HepG2 (cell line): ENCODE results near the gene TM9SF2. TPM values are rescaled to one million over a fixed set of nuclear protein-coding genes. Genes with fewer than 3 reads are reported as not detected.
A peak's percentile ranks its signal among the peaks of the same experiment; 100 is the strongest.

Experiments
- ADNP ChIP-seq: sonication (generic); formaldehyde crosslinking; IDR thresholded peaks from 2 replicates; pipeline ENCODE4 v1.4.0; 2020; ENCODE audit warnings: missing genetic modification reagents
- ASH2L ChIP-seq: fragments of 300-600, 200-600 bp; sonication (generic); IDR thresholded peaks from 2 replicates; pipeline ENCODE4 v1.7.0; 2017; ENCODE audit warnings: low read depth, mild to moderate bottlenecking, moderate library complexity, mixed read lengths, low read length; ENCODE audit not compliant: insufficient read length
- CENPT ChIP-seq: sonication (generic); formaldehyde crosslinking; IDR thresholded peaks from 2 replicates; pipeline ENCODE4 v1.8.0; 2022; ENCODE audit warnings: low read depth, mild to moderate bottlenecking, moderate library complexity, missing genetic modification reagents
- CREB1 ChIP-seq, 2 experiments: fragments of 450-650 bp in 1 of 2; IDR thresholded peaks; 2 replicates each; pipeline ENCODE4 v1.6.1; 2016 to 2017; ENCODE audit warnings: control low read depth in 1 of 2, mild to moderate bottlenecking in 1 of 2, missing compliant biosample characterization in 1 of 2, missing genetic modification characterization in 1 of 2
- CTCF ChIP-seq: sonication (generic); formaldehyde crosslinking; IDR thresholded peaks from 2 replicates; pipeline ENCODE4 v1.5.0; 2020; ENCODE audit warnings: mild to moderate bottlenecking, missing genetic modification reagents, moderate library complexity
- DMAP1 ChIP-seq: IDR thresholded peaks from 2 replicates; pipeline ENCODE4 v1.6.1; 2016
- ELF3 ChIP-seq: IDR thresholded peaks from 2 replicates; pipeline ENCODE4 v1.6.1; 2016; ENCODE audit warnings: missing genetic modification reagents, missing compliant biosample characterization
- HDAC2 ChIP-seq: sonication (generic); formaldehyde crosslinking; IDR thresholded peaks from 2 replicates; pipeline ENCODE4 v1.4.0; 2020; ENCODE audit warnings: missing genetic modification reagents
- KDM6A ChIP-seq: IDR thresholded peaks from 2 replicates; pipeline ENCODE4 v1.6.1; 2016; ENCODE audit warnings: low read depth
- KLF12 ChIP-seq: sonication (generic); formaldehyde crosslinking; IDR thresholded peaks from 2 replicates; pipeline ENCODE4 v1.4.0; 2020; ENCODE audit warnings: missing genetic modification reagents, borderline replicate concordance
- KLF9 ChIP-seq: IDR thresholded peaks from 2 replicates; pipeline ENCODE4 v1.6.1; 2016; ENCODE audit warnings: low read depth
- KMT2A ChIP-seq: sonication (generic); formaldehyde crosslinking; IDR thresholded peaks from 2 replicates; pipeline ENCODE4 v1.4.0; 2020; ENCODE audit warnings: missing genetic modification reagents
- NRL ChIP-seq: sonication (generic); formaldehyde crosslinking; IDR thresholded peaks from 2 replicates; pipeline ENCODE4 v1.5.0; 2020; ENCODE audit warnings: missing genetic modification reagents, mild to moderate bottlenecking, moderate library complexity, borderline replicate concordance
- PLRG1 ChIP-seq: fragments of 450-650 bp; conservative IDR thresholded peaks from 2 replicates; pipeline ENCODE4 v1.6.1; 2016
- RAD21 ChIP-seq: fragments of 450-650 bp; formaldehyde crosslinking; IDR thresholded peaks from 2 replicates; pipeline ENCODE4 v1.5.0; 2020; ENCODE audit warnings: mild to moderate bottlenecking
- RAD51 ChIP-seq: fragments of 450-650 bp; IDR thresholded peaks from 2 replicates; pipeline ENCODE4 v1.6.1; 2016; ENCODE audit warnings: borderline replicate concordance
- TRIM24 ChIP-seq: sonication (generic); formaldehyde crosslinking; IDR thresholded peaks from 2 replicates; pipeline ENCODE4 v1.8.0; 2022; ENCODE audit warnings: mild to moderate bottlenecking, missing genetic modification reagents
- ZFAT ChIP-seq: sonication (generic); formaldehyde crosslinking; conservative IDR thresholded peaks from 2 replicates; pipeline ENCODE4 v1.8.1; 2023; ENCODE audit warnings: missing genetic modification reagents, inconsistent platforms
- ZFX ChIP-seq: sonication (generic); formaldehyde crosslinking; IDR thresholded peaks from 2 replicates; pipeline ENCODE4 v1.4.0; 2020; ENCODE audit warnings: mild to moderate bottlenecking, low read depth, missing genetic modification reagents, moderate library complexity
- ZNF12 ChIP-seq: sonication (generic); formaldehyde crosslinking; IDR thresholded peaks from 2 replicates; pipeline ENCODE4 v1.5.0; 2020; ENCODE audit warnings: missing genetic modification reagents
- ZNF160 ChIP-seq: sonication (generic); formaldehyde crosslinking; IDR thresholded peaks from 2 replicates; pipeline ENCODE4 v1.8.0; 2022; ENCODE audit warnings: mild to moderate bottlenecking, inconsistent platforms, missing genetic modification reagents
- ZNF3 ChIP-seq: IDR thresholded peaks from 2 replicates; pipeline ENCODE4 v1.7.0; 2017; ENCODE audit warnings: inconsistent platforms
- ZNF343 ChIP-seq: sonication (generic); formaldehyde crosslinking; IDR thresholded peaks from 2 replicates; pipeline ENCODE4 v1.4.0; 2020; ENCODE audit warnings: mild to moderate bottlenecking, missing genetic modification reagents
- ZNF781 ChIP-seq: sonication (generic); formaldehyde crosslinking; IDR thresholded peaks from 2 replicates; pipeline ENCODE4 v1.5.1; 2020; ENCODE audit warnings: borderline replicate concordance, mild to moderate bottlenecking, missing genetic modification reagents; ENCODE audit errors: not compliant biosample characterization
- ZNF788 ChIP-seq: sonication (generic); formaldehyde crosslinking; IDR thresholded peaks from 2 replicates; pipeline ENCODE4 v1.5.0; 2020; ENCODE audit warnings: mild to moderate bottlenecking, missing genetic modification reagents, borderline replicate concordance
- ZSCAN29 ChIP-seq: sonication (generic); formaldehyde crosslinking; conservative IDR thresholded peaks from 2 replicates; pipeline ENCODE4 v1.4.0; 2020; ENCODE audit warnings: mild to moderate bottlenecking, missing genetic modification reagents
- polyA plus RNA-seq, 8 experiments: library from polyadenylated mRNA; depleted of rRNA in 3 of 8; stranded (reverse) in 7 of 8; unstranded in 1 of 8; fragments of >200 nt; fragmentation: Illumina TruSeq in 4 of 8; extraction: Trizol in 4 of 8; gene quantifications; 2 replicates each; pipeline versions ENCODE4 v1.2.1 to v1.2.3, GENCODE V29; 2011 to 2016; ENCODE audit warnings: low read depth in 4 of 8, missing spikeins in 1 of 8, mixed read lengths in 1 of 8; ENCODE audit not compliant: insufficient read depth in 1 of 8
- total RNA-seq, 5 experiments: library from RNA; depleted of rRNA; stranded (reverse); fragments of >200 nt; fragmentation: Illumina TruSeq; extraction: Trizol; gene quantifications; 2 replicates each; pipeline ENCODE4 v1.2.3, GENCODE V29; 2016; ENCODE audit warnings: low read depth in 1 of 5
- TF ChIP-seq, protein P1 (sequence below): sonication (generic); formaldehyde crosslinking; IDR thresholded peaks from 2 replicates; pipeline ENCODE4 v1.4.0; 2020; ENCODE audit warnings: mild to moderate bottlenecking, missing genetic modification reagents, borderline replicate concordance
- TF ChIP-seq, protein P2 (sequence below): sonication (generic); formaldehyde crosslinking; IDR thresholded peaks from 2 replicates; pipeline ENCODE4 v1.4.0; 2020; ENCODE audit warnings: missing genetic modification reagents, borderline replicate concordance

Gene TM9SF2
- total and polyA plus RNA-seq, 2 of the 13 experiments (the other 11 are each of a cell fraction or from before 2014, with no cell fraction given) = 94.1 to 123 TPM

DNA sequence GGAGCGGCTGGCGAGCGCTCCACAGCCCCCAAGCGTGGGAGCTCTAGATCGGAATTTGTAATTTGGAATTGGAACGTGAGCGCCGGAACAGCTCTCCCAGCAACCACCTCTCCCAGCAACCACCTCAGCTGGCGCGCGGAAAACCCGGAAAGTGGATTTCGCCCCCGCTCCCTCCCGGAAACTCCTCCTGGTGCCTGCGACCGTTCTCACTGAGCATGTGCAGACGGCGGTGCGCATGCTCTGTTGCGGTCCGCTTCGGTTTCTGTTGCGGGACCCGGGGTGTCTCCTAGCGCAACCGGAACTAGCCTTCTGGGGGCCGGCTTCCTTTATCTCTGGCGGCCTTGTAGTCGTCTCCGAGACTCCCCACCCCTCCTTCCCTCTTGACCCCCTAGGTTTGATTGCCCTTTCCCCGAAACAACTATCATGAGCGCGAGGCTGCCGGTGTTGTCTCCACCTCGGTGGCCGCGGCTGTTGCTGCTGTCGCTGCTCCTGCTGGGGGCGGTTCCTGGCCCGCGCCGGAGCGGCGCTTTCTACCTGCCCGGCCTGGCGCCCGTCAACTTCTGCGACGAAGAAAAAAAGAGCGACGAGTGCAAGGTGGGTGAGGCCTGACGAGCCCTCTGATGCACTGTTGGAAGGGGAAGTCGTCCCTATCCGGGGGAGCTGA is at the start of gene TM9SF2 (continued):
- TF ChIP-seq KLF9 (CRISPR knock-in tag) (0 out of 2 replicates have a peak, but pooled peaks have one; percentile 63), RAD21 (CRISPR knock-in tag) (peak; percentile 19; the same call in 1 of the 2 replicates), KDM6A (no peak), ZNF343 (CRISPR knock-in tag) (no peak), ZNF788 (CRISPR knock-in tag) (peak; percentile 90), ELF3 (CRISPR knock-in tag) (peak; percentile 97), TRIM24 (CRISPR knock-in tag) (no peak), DMAP1 (CRISPR knock-in tag) (peak; percentile 90), ZFAT (no peak), ZNF781 (no peak), ZSCAN29 (no peak), ZNF12 (CRISPR knock-in tag) (no peak), ZFX (CRISPR knock-in tag) (peak; percentile 89), RAD51 (no peak), KMT2A (CRISPR knock-in tag) (peak; percentile 94), ASH2L (peak; percentile 95), PLRG1 (no peak), NRL (CRISPR knock-in tag) (peak; percentile 26; the same call in 1 of the 2 replicates), ZNF160 (0 out of 2 replicates have a peak, but pooled peaks have one; percentile 34), ZNF3 (no peak), CREB1 (IDR thresholded peaks at IDR 0.05) (no peak), CREB1 (CRISPR knock-in tag; IDR thresholded peaks at IDR 0.05) (peak; percentile 27; the same call in 1 of the 2 replicates), KLF12 (CRISPR knock-in tag) (no peak; the same call in 1 of the 2 replicates), CTCF (CRISPR knock-in tag) (0 out of 2 replicates have a peak, but pooled peaks have one; percentile 7), HDAC2 (no peak), ADNP (CRISPR knock-in tag) (no peak), CENPT (CRISPR knock-in tag) (no peak)
- TF ChIP-seq, protein P1, sequence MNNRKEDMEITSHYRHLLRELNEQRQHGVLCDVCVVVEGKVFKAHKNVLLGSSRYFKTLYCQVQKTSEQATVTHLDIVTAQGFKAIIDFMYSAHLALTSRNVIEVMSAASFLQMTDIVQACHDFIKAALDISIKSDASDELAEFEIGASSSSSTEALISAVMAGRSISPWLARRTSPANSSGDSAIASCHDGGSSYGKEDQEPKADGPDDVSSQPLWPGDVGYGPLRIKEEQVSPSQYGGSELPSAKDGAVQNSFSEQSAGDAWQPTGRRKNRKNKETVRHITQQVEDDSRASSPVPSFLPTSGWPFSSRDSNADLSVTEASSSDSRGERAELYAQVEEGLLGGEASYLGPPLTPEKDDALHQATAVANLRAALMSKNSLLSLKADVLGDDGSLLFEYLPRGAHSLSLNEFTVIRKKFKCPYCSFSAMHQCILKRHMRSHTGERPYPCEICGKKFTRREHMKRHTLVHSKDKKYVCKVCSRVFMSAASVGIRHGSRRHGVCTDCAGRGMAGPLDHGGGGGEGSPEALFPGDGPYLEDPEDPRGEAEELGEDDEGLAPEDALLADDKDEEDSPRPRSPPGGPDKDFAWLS (CRISPR knock-in tag) = no peak
- TF ChIP-seq, protein P2, sequence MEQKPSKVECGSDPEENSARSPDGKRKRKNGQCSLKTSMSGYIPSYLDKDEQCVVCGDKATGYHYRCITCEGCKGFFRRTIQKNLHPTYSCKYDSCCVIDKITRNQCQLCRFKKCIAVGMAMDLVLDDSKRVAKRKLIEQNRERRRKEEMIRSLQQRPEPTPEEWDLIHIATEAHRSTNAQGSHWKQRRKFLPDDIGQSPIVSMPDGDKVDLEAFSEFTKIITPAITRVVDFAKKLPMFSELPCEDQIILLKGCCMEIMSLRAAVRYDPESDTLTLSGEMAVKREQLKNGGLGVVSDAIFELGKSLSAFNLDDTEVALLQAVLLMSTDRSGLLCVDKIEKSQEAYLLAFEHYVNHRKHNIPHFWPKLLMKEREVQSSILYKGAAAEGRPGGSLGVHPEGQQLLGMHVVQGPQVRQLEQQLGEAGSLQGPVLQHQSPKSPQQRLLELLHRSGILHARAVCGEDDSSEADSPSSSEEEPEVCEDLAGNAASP (CRISPR knock-in tag) = 0 out of 2 replicates have a peak, but pooled peaks have one; percentile 39
